ENCODE measurements around the gene CCT7.

CCT7 gene

GRCh38 chr2:73214120-73215035, 19.7 kb upstream of the CCT7 start, which contains the start of gene SMYD5:
TSS of gene SMYD5 (plus strand) at chr2:73214245. CDS start at chr2:73214267, 22 bp downstream.
- peak within 1 kb of the TSS; percentile 66 for H3K4me2 ChIP-seq (ENCODE audit: low read length)
- TF ChIP-seq CTCF (IDR thresholded peaks at IDR 0.05; ENCODE audit: low read depth, low read length): no peak
- TF ChIP-seq EZH2phosphoT487 (IDR thresholded peaks at IDR 0.05; ENCODE audit: low read depth): no peak
- H3K79me2 ChIP-seq (ENCODE audit: low read length): peaks cover 49% of the 10 kb centered on the region
- H3K9me3 ChIP-seq (ENCODE audit: insufficient read depth, low read length): no peaks in the 10 kb centered on the region
- H3K27ac ChIP-seq (ENCODE audit: low read length): peak within 1 kb of the TSS; percentile 49
- peak within 1 kb of the TSS; percentile 76 for H3K9ac ChIP-seq (ENCODE audit: low read length)
- H2AFZ ChIP-seq (ENCODE audit: low read depth, low read length): peak within 1 kb of the TSS; percentile 93
- H4K20me1 ChIP-seq (ENCODE audit: insufficient read depth, low read length): no peaks in the 10 kb centered on the region
- H3K4me3 ChIP-seq (ENCODE audit: low read length): peak within 1 kb of the TSS; percentile 84
- H3K36me3 ChIP-seq (replicated peaks; ENCODE audit: low read depth, low read length): no peaks in the 10 kb centered on the region
- H3K27me3 ChIP-seq (ENCODE audit: low read depth, low read length): no peaks in the 10 kb centered on the region
- peaks cover 23% of the 10 kb centered on the region for H3K4me1 ChIP-seq (ENCODE audit: low read length)

GRCh38 chr2:73215254-73215653, 18.9 kb upstream of the CCT7 start:
- Histone ChIP-seq H3K9ac (ENCODE audit: low read length) (peak overlapping the region; percentile 76), H4K20me1 (ENCODE audit: insufficient read depth, low read length) (0 out of 2 replicates have a peak, but pooled peaks cover 7% of the 10 kb centered on the region), H3K27ac (ENCODE audit: low read length) (no peak overlapping the region), H3K4me2 (ENCODE audit: low read length) (peak overlapping the region; percentile 66), H2AFZ (ENCODE audit: low read depth, low read length) (no peak overlapping the region), H3K4me1 (ENCODE audit: low read length) (peaks cover 32% of the 10 kb centered on the region), H3K9me3 (ENCODE audit: insufficient read depth, low read length) (no peaks in the 10 kb centered on the region), H3K79me2 (ENCODE audit: low read length) (peaks cover 49% of the 10 kb centered on the region), H3K36me3 (replicated peaks; ENCODE audit: low read depth, low read length) (peaks cover 3% of the 10 kb centered on the region), H3K4me3 (ENCODE audit: low read length) (peak overlapping the region; percentile 84), H3K27me3 (ENCODE audit: low read depth, low read length) (no peaks in the 10 kb centered on the region)
- TF ChIP-seq EZH2phosphoT487 (IDR thresholded peaks at IDR 0.05; ENCODE audit: low read depth) (no peak), CTCF (IDR thresholded peaks at IDR 0.05; ENCODE audit: low read depth, low read length) (no peak)

- no peak overlapping the region for H2AFZ ChIP-seq (ENCODE audit: low read depth, low read length)
Observed at GRCh38 chr2:73217160-73217559, 16.9 kb upstream of the CCT7 start.

More at GRCh38 chr2:73217160-73217559, 16.9 kb upstream of the CCT7 start:
- H3K9ac ChIP-seq (ENCODE audit: low read length): no peak overlapping the region
- no peaks in the 10 kb centered on the region for H3K9me3 ChIP-seq (ENCODE audit: insufficient read depth, low read length)
- 0 out of 2 replicates have a peak, but pooled peaks cover 7% of the 10 kb centered on the region for H4K20me1 ChIP-seq (ENCODE audit: insufficient read depth, low read length)
- H3K4me2 ChIP-seq (ENCODE audit: low read length): no peak overlapping the region
- no peak overlapping the region for H3K4me3 ChIP-seq (ENCODE audit: low read length)
- H3K79me2 ChIP-seq (ENCODE audit: low read length): peaks cover 49% of the 10 kb centered on the region
- H3K36me3 ChIP-seq (replicated peaks; ENCODE audit: low read depth, low read length): peaks cover 14% of the 10 kb centered on the region
- TF ChIP-seq CTCF (IDR thresholded peaks at IDR 0.05; ENCODE audit: low read depth, low read length): no peak
- TF ChIP-seq EZH2phosphoT487 (IDR thresholded peaks at IDR 0.05; ENCODE audit: low read depth): no peak
- H3K4me1 ChIP-seq (ENCODE audit: low read length): peaks cover 35% of the 10 kb centered on the region
- no peaks in the 10 kb centered on the region for H3K27me3 ChIP-seq (ENCODE audit: low read depth, low read length)
- no peak overlapping the region for H3K27ac ChIP-seq (ENCODE audit: low read length)
